Activated CD4-positive, alpha-beta T cell treated with anti-CD3 and anti-CD28 coated beads, Interleukin-2, amount 50 U/mL, for 16 hours (primary cell): Measurements from ENCODE around the gene MYLIP.
A peak's percentile ranks its signal among the peaks of the same experiment; 100 is the strongest.
"Not testable (repeated sequence)": the region's sequence is repeated elsewhere in the genome, so short reads cannot be mapped to it uniquely, and the experiment has no call there.

Experiments
- DNase-seq: peaks from one replicate; pipeline ENCODE4 v3.0.0-alpha.2; 2020

The MYLIP gene

DNA sequence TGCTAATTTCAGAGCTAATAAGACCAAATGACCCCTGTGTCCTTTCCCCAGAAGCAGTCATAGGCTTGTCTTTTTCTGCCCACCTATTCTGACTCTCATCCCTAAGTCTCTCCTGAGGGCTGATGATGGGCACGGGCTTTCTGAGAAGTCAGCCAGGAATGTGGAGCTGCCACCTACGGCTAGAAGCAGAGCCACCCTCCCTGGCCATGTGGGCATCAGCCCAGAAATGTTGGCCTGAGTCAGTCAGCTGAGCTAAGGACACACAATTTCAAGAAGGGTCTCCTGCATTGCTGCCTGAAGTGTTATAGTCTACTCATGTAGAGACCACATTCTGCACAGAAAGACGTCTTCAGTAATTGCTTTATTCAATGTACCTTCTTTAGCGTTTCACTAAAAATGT lies 17.1 kb downstream of the MYLIP start:
- DNase-seq, result no peak

DNA sequence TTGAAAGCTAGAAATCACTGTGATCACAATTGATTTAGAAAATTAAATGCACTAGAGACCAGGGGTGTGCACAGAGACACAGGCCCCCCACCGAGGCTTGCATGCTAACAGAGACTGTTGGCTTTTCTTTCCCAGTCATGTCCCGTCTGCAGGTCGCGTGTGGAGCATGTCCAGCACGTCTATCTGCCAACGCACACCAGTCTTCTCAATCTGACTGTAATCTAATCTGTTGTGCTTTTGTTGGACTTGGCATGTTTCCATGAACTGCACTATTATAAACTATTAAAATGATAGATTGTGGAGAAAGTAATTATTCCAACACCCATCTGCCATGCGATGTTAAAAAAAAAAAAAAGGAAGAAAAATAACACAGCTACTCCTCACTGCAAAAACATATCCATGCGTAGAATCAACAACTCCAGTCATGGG lies 17.7 kb downstream of the MYLIP start:
- no peak for DNase-seq

DNA sequence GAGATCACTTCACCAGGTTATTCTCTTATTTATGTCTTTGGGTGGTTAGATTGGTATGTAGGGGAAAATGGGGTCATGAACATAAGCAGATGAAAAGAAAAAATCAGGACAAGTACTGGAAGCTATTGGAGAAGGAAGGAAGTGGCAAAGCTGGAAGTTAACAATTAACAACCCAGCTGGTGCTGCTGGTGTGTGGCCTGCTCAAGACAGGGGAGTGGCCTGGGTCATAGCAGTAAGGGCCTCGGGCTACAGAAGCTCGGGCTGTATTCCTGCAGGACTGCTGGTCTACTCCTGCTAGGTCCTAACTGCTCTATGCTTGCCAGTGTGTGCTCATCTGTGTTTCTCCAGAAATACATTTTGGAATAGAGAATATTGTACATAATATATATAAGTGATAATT lies 19.6 kb downstream of the MYLIP start:
- DNase-seq, result no peak

DNA sequence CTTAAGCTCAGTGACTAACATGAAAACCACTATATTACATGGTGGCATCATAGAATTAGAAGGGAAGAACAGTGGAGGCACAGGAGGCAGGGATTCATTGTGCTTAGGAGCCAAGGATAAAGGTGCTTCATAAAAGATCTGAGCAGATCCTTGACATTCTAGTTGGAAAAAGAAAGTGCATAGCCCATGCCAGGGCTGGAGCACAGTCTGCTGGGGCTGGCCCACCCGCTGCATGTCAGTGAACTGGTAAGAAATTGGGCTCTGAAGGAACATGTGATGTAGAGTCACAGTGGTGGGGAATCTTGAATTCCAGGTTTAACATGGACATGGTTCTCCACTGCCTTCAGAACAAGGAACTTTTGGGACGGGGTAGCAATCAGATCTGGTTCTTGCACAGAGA lies 20.4 kb downstream of the MYLIP start:
- no peak for DNase-seq

DNA sequence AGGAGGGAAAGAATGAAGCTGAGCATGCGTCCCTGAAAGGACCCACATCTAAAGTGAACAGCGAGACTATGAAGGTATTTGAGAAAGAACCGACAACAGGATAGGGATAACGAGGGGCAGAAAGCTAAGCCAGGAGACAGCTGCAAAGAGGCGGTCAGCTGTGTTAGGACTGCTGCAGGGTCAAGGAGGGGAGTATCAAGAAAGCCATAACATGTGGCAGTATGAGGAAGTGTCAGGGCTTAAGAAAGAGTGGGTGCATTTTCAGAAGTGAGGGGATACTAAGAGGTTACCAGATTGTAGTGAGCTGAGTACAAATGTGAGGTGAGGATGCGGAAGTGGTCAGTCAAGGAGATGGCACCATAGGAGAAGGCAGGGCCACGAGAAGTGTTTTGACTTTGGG lies 21.2 kb downstream of the MYLIP start:
- DNase-seq, result no peak

DNA sequence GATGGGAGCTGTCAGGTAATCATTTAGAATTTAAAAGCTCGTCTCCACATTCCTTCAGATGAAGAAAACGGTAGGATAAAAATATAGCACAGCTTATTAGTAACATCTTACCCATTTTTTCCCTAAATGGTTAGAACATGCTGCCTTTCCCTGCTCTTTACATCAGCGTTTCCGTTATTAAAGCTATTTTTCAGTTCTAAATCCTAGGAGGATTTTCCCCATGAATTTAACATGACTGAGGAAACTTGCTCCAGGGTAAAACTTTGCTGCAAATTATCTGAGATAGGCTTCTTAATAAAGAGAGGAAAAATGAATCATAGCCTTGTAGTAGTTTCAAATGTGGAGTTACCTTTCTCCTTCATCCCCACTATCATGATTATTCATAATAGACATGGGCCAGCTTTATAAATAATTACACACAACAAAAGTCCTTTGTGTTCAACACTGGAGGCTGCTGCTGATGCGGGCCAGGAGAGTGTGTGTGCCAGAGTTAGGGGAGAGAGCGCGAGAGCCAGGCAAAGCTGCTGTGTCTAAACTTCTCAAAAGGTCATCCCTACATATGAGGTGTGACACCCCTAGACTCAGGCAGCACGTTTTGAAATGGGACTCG lies 24.4 kb downstream of the MYLIP start:
- DNase-seq, result no peak

DNA sequence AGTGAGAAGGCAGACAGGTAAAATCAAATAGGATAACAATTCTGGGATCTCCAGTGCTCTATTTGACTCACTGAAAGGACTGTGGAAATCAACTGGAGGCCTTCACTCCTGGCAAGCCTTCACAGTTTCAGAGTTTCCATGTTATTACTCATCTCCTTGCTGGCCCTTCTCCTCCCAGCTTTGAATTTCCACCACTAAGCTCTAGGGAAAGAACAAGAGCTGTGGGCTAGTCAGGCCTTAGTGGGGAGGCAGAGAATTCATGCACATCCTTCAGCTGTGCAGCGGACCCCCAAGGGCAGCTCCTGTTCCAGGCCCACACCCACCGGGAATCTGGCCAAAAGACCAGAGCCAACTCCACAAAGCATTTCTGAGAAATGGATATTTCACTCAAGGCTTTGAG lies 26.0 kb downstream of the MYLIP start:
- no peak for DNase-seq

DNA sequence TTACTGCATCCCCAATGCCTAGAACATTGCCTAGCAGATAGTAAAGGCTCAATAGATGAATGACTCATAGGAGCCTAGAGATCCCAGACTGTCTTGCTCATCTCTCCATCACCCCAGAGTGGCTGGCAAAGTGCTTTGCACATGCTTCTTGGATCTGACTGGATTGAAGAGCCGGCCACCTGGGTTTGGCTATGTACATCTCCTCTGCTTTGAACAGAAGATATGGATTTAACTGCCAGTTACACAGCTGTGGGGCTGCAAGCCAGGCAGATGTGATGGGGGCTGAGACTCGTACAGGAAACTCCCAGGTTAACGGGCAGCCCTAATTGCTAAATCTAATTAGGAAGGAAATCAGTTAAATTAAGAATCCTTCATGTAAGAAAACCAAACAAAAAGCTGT lies 28.6 kb downstream of the MYLIP start:
- DNase-seq, result no peak

DNA sequence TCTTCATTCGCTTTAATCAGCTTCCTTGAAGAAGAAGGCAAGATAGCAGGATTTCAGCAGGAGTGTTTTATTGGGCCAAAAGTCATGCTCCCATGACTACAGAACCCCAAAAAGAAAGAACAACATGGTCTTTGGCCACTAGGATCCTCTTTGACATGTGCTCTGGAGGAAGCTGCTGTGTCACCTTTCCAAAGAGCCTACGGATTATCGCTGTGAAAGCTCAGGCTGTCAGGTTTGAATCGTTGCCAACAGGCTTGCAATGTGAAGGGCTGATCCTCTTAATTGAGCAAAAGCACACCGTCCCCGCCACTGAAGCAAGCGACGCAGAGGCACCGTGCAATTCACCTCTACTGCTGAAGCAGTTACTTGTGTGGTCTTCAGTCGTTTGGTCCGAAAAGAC lies 29.0 kb downstream of the MYLIP start:
- DNase-seq, result no peak

DNA sequence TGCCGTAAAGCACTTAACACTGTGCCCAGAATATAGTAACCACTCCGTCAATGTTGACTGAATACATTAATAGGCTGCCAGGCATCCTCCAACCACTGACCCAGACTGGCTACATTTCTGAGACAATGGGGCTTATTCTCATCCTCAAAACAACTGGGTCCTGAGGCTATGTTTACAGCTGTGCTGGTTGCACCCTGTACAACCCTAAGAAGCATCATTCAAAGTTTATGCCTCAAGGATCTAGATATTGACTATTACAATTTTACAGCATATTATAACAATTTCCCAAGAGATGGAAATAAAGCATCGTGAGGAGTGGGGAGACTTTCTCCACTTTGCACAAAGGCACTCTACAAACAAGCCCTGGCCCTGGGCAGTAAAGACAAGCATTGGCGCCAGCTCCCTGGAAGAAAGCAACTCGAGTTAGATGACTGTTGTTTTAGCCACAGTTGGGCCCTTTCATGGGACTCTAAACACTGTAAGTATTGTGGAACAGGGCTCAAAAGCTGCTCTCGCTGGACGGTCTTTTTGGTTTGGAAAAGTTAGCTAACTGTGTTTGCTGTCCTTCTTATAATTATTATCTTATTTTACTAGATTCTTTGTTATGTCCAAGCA lies 30.2 kb downstream of the MYLIP start:
- no peak for DNase-seq

DNA sequence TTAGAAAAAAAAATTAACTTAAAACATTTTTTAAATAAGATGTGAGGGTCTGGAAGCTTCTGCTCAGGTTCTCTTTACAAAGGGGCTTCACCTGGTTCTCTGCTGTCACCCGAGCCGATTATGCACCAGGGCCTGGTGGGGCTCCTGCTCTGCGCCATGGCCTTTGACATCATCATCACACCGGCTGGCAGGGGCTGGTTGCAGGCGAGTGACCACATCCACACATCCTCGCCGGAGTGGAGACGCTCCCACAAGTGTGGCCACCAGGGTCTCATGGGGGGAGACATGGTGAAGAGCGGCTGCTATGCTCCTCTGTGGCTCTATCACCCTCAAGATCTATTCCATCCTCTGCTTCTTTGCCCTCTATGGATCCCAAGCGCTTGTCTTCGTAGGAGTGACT lies 31.9 kb downstream of the MYLIP start:
- no peak for DNase-seq

DNA sequence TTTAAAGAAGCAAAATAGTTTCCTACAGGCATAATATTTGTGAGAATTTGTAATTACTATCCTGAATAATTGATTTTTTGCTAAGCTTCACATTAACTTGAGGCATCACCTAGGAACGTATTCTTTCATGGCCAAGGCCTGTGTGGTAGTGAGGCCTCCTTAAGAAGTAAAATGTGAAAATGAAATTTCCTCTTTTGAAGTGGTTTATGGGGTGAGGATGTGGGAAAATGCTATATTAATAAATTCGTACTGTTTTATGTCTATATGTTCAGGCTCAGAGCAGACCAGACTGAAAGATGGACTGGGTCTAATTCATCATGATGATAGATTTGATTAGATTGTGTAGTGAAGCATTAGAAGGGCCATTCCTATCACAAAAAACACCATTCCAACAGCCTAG lies 33.1 kb downstream of the MYLIP start:
- DNase-seq, result no peak

DNA sequence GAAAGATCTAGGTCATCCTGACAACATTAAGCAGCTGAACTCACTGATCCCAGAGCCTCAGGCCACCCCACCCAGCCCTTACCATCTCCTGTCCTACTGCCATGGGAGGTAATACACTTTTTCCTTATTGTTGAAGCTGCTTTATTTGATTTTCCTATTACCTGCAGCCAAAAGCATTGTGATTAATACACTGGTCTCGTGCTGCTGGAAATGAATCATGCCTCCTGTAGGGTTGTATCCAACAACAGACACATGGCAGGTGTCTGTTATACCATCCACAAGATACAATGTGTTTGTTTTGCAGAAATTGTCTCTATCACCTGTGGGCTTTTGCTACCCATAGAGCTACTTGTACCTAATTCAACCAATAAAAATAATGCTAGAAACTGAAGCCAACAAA lies 34.2 kb downstream of the MYLIP start:
- DNase-seq, result no peak

DNA sequence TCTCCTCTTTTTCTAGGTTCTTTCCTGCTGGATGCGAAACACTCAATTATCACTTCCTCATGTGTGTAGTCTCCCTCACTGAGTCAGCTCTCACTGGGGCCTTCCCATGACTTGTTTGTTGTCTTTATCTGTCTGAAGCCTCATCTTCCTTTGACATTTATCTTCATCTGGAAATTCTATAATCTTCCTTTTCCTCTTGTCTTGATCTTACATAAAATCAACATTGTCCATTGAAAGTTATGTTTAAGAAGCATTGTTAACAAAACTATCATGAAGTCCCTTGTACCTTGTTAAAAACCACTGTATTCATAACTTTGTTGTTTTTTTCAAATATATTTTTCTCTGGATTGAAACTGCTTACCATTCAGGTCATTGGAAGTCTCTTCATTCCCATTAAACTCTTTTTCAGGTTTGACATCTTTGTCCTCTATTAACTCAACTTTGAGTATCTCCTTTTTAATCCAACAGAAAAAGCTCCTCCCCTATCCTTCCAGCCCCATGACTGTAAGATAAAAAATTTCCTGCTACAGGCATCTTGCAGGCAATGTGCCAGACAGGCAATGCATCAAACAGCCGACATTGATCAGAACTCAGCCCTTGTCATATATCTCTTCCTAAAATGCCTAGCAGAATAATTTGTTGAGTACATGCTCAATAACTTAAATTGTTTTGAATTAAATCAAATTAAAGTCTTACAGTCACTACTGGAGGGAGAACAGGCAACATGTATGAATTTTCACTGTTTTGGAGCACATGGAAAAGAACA lies 34.8 kb downstream of the MYLIP start:
- no peak for DNase-seq

DNA sequence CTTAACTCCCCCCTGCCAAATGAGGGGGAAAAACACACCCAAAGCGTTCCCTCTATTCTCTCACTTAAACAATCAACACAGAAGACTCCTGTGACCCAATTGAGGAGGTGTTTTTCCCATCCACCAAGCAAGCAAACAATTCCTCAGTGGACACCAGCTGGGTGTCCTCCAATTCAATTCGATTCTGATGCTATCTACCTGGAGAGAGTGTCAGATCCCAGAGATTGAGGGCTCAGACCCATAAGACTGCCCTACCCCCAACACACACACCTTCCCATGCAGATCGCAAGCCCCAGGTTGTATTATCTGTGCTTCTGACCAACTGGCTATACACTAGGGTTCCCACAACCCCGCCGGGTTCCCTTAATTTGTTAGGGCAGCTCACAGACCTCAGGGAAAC lies 36.8 kb downstream of the MYLIP start:
- no peak for DNase-seq

DNA sequence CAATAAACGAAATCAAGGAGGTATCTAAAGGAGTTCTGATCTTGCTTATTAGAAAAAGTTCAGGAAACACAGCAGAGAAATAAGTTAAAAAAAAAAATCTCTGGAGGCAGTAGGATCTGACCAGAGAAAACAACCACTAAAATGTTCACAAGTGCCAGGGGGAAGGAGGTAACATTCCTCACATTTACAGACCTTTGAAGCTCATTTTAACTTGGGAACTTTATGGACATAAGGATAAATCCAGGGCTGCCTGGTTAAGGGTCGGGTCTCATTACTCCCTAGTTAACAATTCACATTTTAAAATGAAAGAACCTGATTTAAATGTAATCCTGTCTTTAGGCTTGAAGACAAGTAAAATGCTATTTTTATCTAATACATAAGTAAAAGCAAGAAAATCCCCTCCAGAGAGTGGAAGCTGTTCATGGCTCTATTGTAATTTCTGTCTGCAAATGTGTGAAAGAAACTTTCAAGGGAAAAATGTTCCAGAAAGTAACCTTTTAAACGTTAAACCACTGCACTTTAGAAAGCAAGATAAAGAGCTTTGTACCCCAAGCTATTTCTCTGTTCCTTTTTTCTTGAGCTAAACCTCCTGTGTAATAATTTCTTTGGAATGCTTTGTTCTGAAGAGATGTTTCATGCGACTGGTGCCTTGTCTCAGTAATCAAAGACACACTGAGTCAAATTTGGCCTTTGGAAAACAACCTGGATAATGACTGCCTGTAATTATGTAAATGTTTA lies 38.2 kb downstream of the MYLIP start:
- DNase-seq, result no peak

DNA sequence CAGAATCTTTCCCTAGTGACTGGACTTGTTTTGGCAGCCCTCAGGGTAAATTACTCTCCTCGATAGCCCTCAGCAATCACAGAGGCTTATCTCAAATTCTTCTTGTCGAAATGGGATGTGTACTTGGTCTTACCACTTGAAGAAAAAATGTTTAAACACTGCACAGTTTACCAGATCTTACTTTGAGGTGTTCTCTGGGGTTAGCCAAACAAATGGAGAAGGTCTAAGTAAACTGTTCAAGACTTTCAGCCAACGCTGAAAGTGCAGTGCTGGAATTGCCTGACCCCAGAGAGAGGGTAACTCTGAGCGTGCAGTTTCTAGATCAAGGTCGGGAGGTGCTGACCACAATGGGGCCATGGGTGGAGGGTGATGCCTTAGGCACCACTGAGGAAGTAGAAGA lies 39.2 kb downstream of the MYLIP start:
- no peak for DNase-seq

DNA sequence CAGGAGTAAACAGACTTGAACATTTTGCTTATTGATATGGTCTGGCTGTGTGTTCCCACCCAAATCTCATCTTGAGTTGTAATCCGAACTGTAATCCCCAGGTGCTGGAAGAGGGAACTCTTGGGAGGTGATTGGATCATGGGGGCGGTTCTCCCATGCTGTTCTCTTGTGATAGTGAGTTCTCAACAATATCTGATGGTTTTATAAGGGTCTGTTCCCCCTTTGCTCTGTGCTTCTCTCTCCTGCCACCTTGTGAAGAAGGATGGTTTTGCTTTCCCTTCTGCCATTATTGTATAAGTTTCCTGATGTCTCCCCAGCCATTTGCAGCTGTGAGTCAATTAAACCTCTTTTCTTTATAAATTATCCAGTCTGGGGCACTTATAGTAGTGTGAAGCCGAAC lies 40.0 kb downstream of the MYLIP start:
- peak; percentile 5 for DNase-seq

DNA sequence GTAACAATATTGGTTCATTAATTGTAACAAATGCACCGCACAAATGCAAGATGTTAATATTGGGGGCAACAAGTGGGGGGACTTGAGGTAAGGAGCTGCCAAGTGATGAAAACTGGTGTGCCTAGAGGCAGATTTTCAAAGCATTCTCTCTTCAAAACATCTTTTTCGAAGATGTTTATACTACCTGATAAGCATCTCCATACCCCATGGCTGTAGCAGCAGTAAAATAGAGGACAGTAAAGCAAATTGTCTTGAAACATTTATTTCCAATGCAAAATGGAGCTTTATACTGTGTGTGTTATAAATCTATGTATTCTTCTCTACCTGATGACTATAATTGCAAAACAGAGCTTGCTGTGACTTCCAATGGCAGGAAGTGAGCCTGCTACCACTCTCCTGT lies 42.5 kb downstream of the MYLIP start:
- DNase-seq, result no peak

DNA sequence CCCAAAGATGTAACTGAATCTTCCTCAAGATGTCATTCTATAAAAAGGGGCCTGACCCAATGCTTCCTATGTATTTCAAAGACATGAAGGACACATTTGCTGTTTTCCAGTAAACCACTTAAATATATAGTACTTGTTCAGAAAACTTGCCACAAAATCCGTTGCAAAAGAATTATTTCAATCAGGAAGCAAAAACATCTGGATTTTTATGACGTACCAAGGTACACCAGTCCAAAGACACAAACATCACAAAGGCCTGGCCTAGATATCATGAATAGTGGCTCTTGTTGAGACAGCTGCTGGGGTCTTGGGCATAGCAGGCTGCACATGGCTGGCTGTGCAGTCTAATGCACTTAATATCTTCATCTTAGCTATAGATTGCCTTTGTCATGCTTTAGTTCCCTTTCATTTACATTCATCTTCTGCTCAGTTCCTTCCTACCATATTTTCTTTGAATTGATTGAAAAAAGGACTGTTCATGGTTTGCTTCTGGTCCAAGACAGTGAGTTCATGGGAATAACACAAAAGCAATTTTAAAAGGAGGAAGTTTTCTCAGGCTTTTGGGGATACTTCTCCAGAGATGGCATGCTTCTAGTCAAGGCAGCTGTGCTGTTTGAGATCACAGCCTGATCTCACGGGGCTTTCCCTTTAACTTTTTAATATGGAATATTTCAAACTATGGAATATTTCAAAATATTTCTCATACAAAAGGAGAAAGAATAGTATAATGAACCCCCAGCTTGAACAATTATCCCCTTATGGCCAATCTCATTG lies 44.5 kb downstream of the MYLIP start:
- no peak for DNase-seq

DNA sequence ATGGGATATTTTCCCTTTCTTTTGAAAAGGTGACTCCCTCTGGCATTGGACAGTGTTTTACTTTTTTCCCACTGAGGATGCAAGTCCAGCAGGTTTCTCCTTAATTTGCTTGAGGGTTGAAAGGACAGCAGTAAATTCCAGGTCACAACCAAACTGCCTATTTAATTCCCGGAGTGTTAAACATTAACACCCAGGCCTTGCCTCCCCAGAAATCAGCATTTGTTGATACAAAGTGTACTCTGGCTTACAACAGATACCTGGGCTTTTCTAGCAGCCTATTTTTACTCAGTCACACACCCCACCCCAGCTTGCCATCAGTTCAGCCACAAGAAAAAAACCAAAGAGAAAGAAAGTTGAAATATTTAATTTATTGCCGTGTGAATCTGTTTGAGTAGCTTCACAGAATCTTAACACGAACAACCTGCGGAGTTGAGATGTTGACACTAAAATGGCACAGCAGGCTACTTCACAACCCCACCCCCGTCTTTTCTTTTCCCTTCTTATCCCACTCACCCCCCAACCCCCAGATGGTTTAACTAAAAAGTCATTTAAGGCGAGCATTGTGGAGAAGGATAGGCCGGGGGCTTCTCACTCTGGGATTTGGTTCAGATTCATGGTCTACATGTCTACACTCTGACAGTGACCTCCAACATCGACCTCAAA lies 45.7 kb downstream of the MYLIP start:
- no peak for DNase-seq

DNA sequence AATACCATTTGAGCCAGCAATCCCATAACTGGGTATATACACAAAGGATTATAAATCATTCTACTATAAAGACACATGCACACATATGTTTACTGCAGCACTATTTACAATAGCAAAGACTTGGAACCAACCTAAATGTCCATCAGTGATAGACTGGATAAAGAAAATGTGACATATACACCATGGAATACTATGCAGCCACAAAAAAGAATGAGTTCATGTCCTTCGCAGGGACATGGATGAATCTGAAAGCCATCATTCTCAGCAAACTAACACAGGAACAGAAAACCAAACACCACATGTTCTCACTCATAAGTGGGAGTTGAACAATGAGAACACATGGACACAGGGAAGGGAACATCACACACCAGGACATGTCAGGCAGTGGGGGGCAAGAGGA lies 47.7 kb downstream of the MYLIP start:
- DNase-seq, result not testable (repeated sequence)
